Breast epithelium (tissue), 4 donors: ENCODE data around the gene PGS1. TPM values are rescaled to one million over a fixed set of nuclear protein-coding genes. Genes with fewer than 3 reads are reported as not detected.

ENCODE experiments used
- DNase-seq, 2 donors: peaks; one replicate each; pipeline ENCODE4 v3.0.0-alpha.2; 2019; ENCODE audit warnings: low spot score in 2 of 2
- H3K27ac ChIP-seq, 2 donors: fragments of 200-600 bp; sonication (generic) in 1 of 2; one replicate each; pipeline ENCODE4 v1.5.1; 2016 to 2019; ENCODE audit warnings: mild to moderate bottlenecking in 1 of 2
- H3K27me3 ChIP-seq, 2 donors: fragments of 200-600 bp; sonication (generic) in 1 of 2; one replicate each; pipeline versions ENCODE4 v1.5.1 to v1.6.0; 2017 to 2019; ENCODE audit warnings: control low read depth in 1 of 2, mild to moderate bottlenecking in 1 of 2
- H3K36me3 ChIP-seq: fragments of 200-600 bp; one replicate; pipeline ENCODE4 v1.5.1; 2019
- H3K4me1 ChIP-seq, 2 donors: fragments of 200-600 bp; sonication (generic); one replicate each; pipeline ENCODE4 v1.5.1; 2016 to 2019; ENCODE audit warnings: control low read depth in 1 of 2
- H3K4me3 ChIP-seq, 3 donors: fragments of 200-600 bp; sonication (generic); 1 replicate in 2 of 3; 2 replicates in 1 of 3; pipeline ENCODE4 v1.5.1; 2016 to 2019; ENCODE audit warnings: mild to moderate bottlenecking in 3 of 3, moderate library complexity in 2 of 3
- H3K9me3 ChIP-seq, 2 donors: fragments of 200-600 bp; sonication (generic) in 1 of 2; one replicate each; pipeline ENCODE4 v1.5.1; 2016 to 2019; ENCODE audit warnings: control low read depth in 1 of 2
- CTCF ChIP-seq, 3 donors: fragments of 450-650 bp; IDR thresholded peaks; one replicate each; pipeline ENCODE4 v1.5.1; 2016 to 2017; ENCODE audit warnings: antibody characterized with exemption in 3 of 3, mild to moderate bottlenecking in 3 of 3, moderate library complexity in 3 of 3
- POLR2A ChIP-seq: fragments of 450-650 bp; IDR thresholded peaks from one replicate; pipeline ENCODE4 v1.6.1; 2016; ENCODE audit warnings: antibody characterized with exemption, mild to moderate bottlenecking, moderate library complexity
- POLR2AphosphoS5 ChIP-seq, 3 donors: sonication (generic); formaldehyde crosslinking; IDR thresholded peaks; one replicate each; pipeline ENCODE4 v1.6.1; 2017; ENCODE audit warnings: antibody characterized with exemption in 3 of 3
- intact Hi-C: fragments of 100-400 bp; cut with DNase I; formaldehyde crosslinking; loops from one replicate; pipeline ENCODE4 v1.15.1; 2023; ENCODE audit warnings: low total_unique reads
- total RNA-seq, 3 donors: library from RNA; depleted of rRNA; stranded (reverse); fragments of >200 nt; gene quantifications; one replicate each; pipeline ENCODE4 v1.1.0, GENCODE V29; 2016

Gene PGS1
- total RNA-seq, 3 donors from 2014 or later = 33.9 to 58.7 (median 50.2) TPM

DNA sequence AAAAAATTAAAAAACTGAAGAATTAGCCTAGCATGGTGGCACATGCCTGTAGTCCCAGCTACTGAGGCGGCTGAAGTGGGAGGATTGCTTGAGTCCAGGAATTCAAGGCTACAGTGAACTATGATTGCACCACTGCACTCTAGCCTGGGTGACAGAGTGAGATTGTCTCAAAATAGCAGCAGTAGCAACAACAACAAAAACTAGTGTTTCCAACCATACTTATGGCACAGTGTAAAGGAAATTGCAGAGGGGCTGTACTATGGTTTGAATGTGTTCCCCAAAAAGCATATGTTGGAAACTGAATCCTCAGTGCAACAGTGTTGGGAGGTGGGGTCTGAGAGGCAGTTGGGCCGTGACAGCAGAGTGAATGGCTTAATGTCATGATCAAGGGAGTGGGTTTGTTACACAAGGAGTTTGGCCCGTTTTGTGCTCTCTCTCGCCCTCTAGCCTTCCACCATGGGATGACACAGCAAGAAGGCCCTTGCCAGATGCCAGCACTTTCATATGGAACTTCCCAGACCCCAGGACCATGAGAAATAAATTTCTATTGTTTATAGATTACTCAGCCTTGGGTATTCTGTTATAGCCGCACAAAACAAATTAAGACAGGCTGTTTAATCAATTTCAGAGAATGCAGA lies 70.0 kb downstream of the PGS1 start:
- intact Hi-C loops = no loop called here
- Histone ChIP-seq H3K27ac (no peak overlapping the region), H3K27me3 (no peaks in the 10 kb centered on the region)

DNA sequence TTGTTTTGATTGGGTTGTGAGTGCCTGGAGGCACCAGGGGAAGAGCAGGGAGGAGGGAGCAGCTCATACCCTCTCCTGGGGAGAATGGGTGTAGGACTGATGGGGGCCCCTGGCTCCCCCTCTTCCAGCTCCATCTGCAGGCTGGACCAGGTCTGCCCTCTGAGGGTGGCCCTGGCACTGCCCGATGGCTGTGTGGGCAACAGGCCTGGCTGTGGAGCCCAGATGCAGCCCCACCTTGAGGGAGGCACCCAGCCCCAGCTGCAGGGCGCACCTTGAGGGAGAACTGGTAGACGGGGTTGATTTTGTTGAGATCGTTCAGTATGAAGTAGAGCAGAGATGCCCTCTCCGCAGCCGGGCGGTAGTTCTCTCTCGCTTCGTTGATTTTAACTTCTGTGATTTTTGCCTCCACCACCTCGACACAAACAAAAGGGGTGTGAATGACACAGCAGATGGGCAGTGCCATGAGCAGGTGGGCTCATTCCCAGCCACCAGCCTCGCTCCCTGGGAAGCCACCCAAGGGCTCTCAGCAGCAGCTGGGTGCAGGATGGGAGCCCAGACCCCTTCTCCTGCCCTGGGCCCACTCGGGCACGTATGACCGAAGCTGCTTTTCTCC lies 71.6 kb downstream of the PGS1 start:
- TF ChIP-seq CTCF (IDR thresholded peaks at IDR 0.05) (no peak), POLR2A (no peak), POLR2AphosphoS5 (IDR thresholded peaks at IDR 0.05) (no peak)
- DNase-seq = no peak
- intact Hi-C loops = no loop called here

More for the DNA sequence above, 70.0 kb downstream of the PGS1 start:
- no peak for DNase-seq
- no peak for TF ChIP-seq POLR2AphosphoS5 (IDR thresholded peaks at IDR 0.05)
- no peak for TF ChIP-seq CTCF (IDR thresholded peaks at IDR 0.05)
- TF ChIP-seq POLR2A = no peak
- Histone ChIP-seq H3K36me3 (no peaks in the 10 kb centered on the region), H3K4me3 (no peak overlapping the region), H3K9me3 (no peaks in the 10 kb centered on the region), H3K4me1 (no peaks in the 10 kb centered on the region)

DNA sequence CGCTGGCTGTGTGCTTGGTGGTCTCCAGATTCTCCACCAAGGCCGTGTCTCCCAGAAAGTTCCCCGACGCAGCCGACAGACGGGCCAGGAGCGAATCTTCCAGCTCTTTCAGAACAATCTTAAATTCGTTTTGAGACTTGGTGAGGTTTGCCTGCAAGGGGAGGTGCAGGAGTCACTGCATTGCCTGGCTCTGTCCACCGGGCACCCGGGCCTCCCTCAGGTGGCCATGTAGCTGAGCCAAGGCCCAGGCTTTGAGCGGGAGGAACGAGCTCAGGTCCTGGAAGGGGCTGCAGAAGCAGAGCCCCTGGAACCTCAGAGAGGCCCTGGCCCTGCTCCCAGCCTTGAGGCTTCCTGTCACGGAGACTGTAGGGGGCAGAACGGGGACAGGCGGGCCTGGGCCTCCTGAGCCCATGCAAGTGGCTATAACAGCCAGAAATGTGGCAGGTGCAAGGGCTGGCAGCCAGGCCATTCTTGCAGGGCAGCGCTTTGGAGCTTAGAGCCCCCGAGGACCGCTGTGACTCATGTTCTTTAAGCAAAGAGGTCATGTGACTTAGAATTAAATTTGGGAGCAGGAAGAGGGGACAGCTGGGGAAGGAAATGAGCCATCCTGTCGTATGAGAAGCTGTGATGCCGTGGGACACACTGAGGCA lies 72.4 kb downstream of the PGS1 start:
- Histone ChIP-seq H3K9me3 (no peaks in the 10 kb centered on the region), H3K27ac (no peak overlapping the region), H3K27me3 (no peaks in the 10 kb centered on the region), H3K4me3 (no peak overlapping the region), H3K4me1 (no peaks in the 10 kb centered on the region), H3K36me3 (no peaks in the 10 kb centered on the region)
- TF ChIP-seq POLR2A = no peak
- no peak for TF ChIP-seq POLR2AphosphoS5 (IDR thresholded peaks at IDR 0.05)
- no peak for TF ChIP-seq CTCF (IDR thresholded peaks at IDR 0.05)
- DNase-seq = no peak
- intact Hi-C loops = no loop called here

More for the DNA sequence above, 71.6 kb downstream of the PGS1 start:
- Histone ChIP-seq H3K27me3 (no peaks in the 10 kb centered on the region), H3K4me3 (no peak overlapping the region), H3K36me3 (no peaks in the 10 kb centered on the region), H3K4me1 (no peaks in the 10 kb centered on the region), H3K27ac (no peak overlapping the region), H3K9me3 (no peaks in the 10 kb centered on the region)

DNA sequence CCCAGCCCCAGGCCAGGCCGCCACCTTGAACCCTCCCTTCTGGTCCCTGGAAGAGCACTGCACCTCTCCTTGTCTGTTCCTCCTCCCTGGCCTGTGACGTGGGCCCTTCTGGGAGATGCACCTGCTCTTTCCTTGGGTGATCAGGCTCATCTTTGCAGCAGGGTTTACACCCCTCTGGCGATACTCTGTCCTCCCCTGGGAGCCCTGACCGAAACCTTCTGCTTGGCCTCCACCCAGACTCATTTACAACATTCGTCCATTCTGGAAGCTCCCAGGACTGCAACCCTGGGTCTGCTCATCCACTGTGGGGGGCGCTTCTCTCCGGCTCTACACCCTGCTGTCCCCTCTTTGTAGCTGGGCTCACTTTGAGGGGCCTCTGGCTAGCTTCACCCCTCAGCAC lies 73.3 kb downstream of the PGS1 start:
- Histone ChIP-seq H3K36me3 (no peaks in the 10 kb centered on the region), H3K27me3 (no peaks in the 10 kb centered on the region), H3K4me1 (no peaks in the 10 kb centered on the region), H3K27ac (no peak overlapping the region), H3K9me3 (no peaks in the 10 kb centered on the region), H3K4me3 (no peak overlapping the region)
- intact Hi-C loops = no loop called here
- no peak for TF ChIP-seq POLR2A
- TF ChIP-seq CTCF (IDR thresholded peaks at IDR 0.05) = no peak
- TF ChIP-seq POLR2AphosphoS5 (IDR thresholded peaks at IDR 0.05) = no peak
- DNase-seq = no peak

GRCh38 chr17:78454346-78454745 lies 75.9 kb downstream of the PGS1 start:
- intact Hi-C loops = no loop called here
- H3K4me3 ChIP-seq = no peak overlapping the region
- no peaks in the 10 kb centered on the region for H3K27me3 ChIP-seq
- H3K4me1 ChIP-seq = no peaks in the 10 kb centered on the region
- H3K27ac ChIP-seq = no peak overlapping the region
- H3K36me3 ChIP-seq = no peaks in the 10 kb centered on the region
- no peak for DNase-seq
- H3K9me3 ChIP-seq = no peaks in the 10 kb centered on the region
- TF ChIP-seq POLR2AphosphoS5 (IDR thresholded peaks at IDR 0.05) = no peak
- no peak for TF ChIP-seq POLR2A
- no peak for TF ChIP-seq CTCF (IDR thresholded peaks at IDR 0.05)
